K562 treated with DMSO at 1 percent for 12 hours (cell line): ENCODE results near the gene HTRA2. TPM values are rescaled to one million over a fixed set of nuclear protein-coding genes. Genes with fewer than 3 reads are reported as not detected.

Source experiments
- total RNA-seq: library from RNA; unstranded; fragments of 300-600 nt; gene quantifications from 2 replicates; pipeline ENCODE4 v1.2.3, GENCODE V29; 2022; ENCODE audit not compliant: insufficient read depth

Gene HTRA2
- total RNA-seq: 63.8 and 75.8 TPM in 2 replicates

DNA sequence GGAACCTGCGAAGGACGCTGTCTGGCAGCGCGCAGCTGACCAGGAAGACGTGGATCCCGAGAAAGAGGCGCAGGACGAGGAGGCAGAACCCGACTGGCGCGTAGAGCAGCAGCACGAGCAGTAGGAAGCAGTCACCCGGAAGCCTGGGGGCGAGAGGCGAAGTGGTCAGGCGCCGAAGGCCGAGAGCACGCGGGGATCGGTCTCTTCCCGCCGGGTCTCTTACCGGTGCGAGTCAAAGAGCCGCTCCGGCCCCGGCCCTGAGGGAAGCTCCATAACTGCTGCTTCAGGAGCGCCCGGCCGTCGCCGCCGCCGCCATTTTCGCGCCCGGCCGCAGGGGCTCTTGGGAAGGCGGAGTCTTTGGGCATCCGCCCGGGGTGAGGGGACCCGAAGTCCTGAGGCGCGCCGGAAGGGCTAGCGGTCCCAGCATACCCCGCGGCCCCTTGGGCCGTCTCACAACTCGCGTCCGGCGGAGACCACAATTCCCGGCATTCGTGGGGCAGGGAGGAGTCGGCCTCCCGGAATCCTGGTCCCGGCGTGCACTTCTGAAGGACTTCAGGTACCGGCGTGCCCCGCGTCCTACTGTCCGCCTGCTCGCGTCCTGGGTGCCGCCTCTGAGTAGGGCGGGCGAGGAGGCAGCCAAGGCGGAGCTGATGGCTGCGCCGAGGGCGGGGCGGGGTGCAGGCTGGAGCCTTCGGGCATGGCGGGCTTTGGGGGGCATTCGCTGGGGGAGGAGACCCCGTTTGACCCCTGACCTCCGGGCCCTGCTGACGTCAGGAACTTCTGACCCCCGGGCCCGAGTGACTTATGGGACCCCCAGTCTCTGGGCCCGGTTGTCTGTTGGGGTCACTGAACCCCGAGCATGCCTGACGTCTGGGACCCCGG is at the start of gene HTRA2, which contains the start of gene AUP1:
Gene HTRA2 (plus strand): TSS at position 577 of the 882 bp plus-strand sequence. CDS start 74 bp downstream, at position 651.
Gene AUP1 (minus strand): TSS at position 350 of the 882 bp plus-strand sequence. CDS start 77 bp downstream, at position 273.

GRCh38 chr2:74482801-74483674 is 46.7 kb upstream of the HTRA2 start, which contains the start of the genes CCDC142 and TTC31:
Gene CCDC142, minus strand, starts transcription at chr2:74482998. Its CDS starts 161 bp downstream, at chr2:74482837.
Gene TTC31, plus strand, starts transcription at chr2:74483081. Its CDS starts 15 bp downstream, at chr2:74483096.

GRCh38 chr2:74499267-74499939 is 30.3 kb upstream of the HTRA2 start, which contains the start of gene LBX2:
Gene LBX2, minus strand, starts transcription at chr2:74499603. Its CDS starts 66 bp downstream, at chr2:74499537.

DNA sequence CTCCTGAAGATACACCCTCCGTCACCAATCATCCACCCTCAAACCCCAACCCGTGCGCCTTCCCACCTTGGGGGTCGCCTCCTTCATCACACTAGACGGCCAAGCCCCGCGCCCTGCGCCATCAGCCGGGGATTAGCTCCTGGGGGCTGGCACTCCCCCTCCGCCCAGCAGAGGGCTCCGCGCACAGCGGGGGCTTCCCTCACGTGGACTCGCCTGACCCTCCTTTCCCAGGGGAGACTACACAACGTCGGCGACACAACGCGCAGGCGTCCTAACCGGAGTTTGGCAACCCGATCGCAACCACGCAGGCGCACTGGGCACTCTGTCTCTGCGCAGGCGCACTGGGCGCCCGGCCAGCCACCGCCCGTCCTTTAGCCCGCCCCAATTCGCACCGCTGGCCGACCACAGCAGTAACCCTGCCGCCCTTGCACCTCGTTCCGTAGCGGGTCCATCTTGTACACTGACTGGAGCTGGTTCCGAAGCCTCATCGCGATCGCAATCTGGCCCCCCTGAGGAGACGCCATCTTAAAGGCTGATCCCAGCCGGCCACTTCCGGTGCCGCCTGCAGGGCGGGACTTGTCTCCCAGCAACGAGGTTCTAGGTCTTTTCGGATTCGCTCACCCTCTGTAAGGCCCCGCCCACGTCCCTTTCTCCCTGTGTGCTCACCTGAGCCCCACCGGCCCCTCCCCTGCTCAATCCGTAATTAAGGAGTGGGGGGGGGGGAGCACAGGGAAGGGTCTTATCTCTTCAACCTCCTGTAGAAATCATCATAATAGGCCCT is 22.4 kb upstream of the HTRA2 start, which contains the start of gene PCGF1:
Gene PCGF1 (minus strand): TSS at position 551 of the 781 bp plus-strand sequence. CDS start 27 bp downstream, at position 524.

DNA sequence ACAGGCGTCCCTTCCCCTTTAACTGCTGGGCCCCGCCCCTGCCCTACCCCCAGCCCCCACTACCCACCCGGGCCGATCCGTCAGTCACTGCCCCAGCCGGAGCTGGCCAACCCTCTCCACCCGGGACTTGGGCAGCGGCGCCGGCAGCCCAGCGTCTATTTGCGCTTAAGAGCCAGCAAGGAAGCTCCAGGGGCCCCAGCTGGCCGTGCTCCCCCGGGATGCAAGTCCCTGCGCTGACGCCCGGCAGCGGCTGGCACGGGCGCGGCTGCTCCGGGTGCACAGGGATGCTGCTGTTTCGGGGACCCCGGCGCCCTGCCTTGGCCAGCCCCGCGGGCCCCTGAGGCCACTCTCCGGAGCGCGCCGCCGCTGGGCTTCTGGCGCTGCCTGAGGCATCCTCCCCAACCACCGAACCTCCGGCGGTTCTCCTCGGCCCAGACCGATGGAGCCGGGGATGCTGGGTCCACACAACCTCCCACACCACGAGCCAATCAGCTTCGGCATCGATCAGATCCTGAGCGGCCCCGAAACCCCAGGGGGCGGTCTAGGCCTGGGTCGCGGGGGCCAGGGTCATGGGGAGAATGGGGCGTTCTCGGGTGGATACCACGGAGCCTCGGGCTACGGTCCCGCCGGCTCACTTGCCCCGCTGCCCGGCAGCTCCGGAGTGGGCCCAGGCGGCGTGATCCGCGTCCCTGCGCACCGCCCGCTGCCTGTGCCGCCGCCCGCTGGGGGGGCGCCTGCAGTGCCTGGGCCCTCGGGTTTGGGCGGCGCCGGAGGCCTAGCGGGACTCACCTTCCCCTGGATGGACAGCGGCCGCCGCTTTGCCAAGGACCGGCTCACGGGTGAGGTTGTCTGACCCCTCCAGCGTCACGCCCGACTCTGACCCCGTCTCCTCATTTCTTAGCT is 15.1 kb upstream of the HTRA2 start, which contains the start of gene TLX2:
Gene TLX2 (plus strand): TSS at position 83 of the 903 bp plus-strand sequence. CDS start 357 bp downstream, at position 440.

DNA sequence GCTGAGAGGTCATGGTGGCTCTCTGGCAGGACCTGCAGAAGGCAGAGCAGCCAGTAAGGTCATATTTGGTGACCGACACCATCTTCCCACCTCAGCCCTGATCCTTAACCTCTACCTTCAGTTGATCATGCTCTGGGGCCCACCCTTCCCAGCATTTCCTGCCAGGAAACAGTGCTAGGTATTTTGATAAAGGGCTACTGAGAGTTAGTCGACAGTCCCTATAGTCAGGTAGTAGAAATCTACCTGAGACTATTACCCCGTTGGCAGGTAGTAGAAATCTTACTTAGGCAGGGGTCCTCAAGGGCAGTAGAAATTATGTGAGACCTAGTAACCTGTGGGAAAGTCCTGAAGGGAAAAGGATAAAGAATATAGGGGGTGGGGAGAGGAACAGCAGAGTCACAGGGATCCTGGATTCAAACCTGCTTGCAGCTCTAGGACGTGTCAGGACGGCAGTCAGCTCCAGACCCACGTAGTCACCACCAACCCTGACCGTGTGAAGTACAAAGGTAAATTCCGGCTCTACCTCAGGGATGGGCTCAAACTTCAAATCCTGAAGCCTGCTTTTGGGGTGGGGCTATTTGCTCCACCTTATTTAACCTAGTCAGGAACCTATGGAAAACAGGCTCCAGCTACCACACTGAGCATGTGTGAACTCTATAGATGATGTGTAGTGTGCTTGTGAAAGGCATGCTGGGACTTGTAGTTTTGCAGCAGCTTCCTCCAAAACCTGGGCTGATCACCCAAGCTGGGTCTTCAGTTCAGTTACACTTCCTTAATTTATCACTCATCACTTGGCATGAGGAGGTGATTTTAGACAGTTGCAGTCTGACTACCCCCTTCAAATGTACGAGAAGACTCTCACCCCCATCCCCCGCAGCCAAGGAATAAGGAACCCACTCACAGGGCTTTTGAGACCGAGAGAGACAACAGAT is 3.8 kb upstream of the HTRA2 start, which contains the start of gene DQX1:
Gene DQX1 (minus strand): TSS at position 515 of the 932 bp plus-strand sequence. CDS start 502 bp downstream, at position 13.

DNA sequence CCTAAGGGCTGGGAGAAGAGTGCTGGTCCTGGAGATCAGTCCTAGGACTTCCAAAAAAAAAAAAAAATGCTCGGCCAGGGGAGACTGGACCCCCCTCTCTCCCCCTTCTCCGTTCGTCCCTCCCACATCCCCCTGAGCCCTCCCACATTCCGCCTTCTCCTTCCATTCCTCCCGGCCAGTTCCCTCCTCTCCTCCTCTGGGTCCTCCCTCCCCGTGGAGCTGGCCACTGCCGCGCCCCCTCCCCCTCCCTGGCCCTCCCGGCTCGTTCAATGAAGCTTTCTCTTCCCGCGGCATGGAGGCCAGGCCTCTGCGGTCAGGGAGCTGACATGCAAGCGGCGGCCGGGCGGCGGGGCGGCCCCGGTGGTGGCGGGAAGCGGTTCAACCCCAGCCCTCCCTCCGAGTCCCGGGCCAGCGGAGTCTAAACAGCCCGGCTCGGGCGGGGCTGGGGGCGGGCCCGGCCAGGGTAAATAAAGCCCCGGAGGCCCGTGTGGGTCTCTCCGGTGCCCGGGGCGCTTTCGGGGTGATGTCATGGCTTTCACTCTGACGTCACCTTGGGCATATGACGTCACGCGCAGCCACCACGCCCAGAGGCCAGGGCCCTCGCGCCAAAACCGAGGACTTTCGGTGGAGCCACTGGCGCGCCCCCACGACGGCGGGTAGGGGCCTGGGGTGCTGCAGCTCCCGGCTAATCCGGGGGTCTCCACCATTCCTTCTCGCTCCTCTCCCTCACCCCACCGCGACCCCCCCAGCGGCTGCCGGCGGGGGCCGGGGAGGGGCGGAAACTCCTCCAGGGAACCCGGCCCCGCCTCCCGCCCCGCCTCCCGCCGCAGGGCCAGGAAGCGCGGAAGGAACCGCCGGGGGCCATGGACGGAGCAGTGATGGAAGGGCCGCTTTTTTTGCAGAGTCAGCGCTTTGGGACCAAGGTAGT is 24.4 kb downstream of the HTRA2 start, which contains the start of the genes DOK1 and LOXL3:
Gene DOK1 (plus strand): TSS at position 829 of the 928 bp plus-strand sequence. CDS start 35 bp downstream, at position 864.
Gene LOXL3 (minus strand): TSS at position 51 of the 928 bp plus-strand sequence. CDS start 1,308 bp downstream, outside the sequence.

Other genes starting within 250 kb of the HTRA2 start
- 0.54 TPM in 1 of 2 replicates, not detected in the other for gene SLC4A5, start 186.5 kb upstream of the HTRA2 start, total RNA-seq
- 37.6 and 65.9 TPM in 2 replicates for gene DCTN1, start 149.6 kb upstream of the HTRA2 start, total RNA-seq
- gene C2orf81, start 108.3 kb upstream of the HTRA2 start, total RNA-seq: 0.34 TPM in 1 of 2 replicates, not detected in the other
- 10.1 and 19.4 TPM in 2 replicates for gene WDR54, start 108.2 kb upstream of the HTRA2 start, total RNA-seq
- gene RTKN, start 88.0 kb upstream of the HTRA2 start, total RNA-seq: 5.8 and 7.7 TPM in 2 replicates
- 5.4 and 10.6 TPM in 2 replicates for gene INO80B, start 74.8 kb upstream of the HTRA2 start, total RNA-seq
- 53.6 and 54.1 TPM in 2 replicates for gene WBP1, start 71.5 kb upstream of the HTRA2 start, total RNA-seq
- 54.2 and 80.9 TPM in 2 replicates for gene MOGS, start 64.6 kb upstream of the HTRA2 start, total RNA-seq
- gene MRPL53, start 57.3 kb upstream of the HTRA2 start, total RNA-seq: 56.6 and 70.8 TPM in 2 replicates
- 4.3 and 9.0 TPM in 2 replicates for gene CCDC142, start 46.9 kb upstream of the HTRA2 start, total RNA-seq
- gene TTC31, start 46.9 kb upstream of the HTRA2 start, total RNA-seq: 8.3 and 23.7 TPM in 2 replicates
- gene LBX2, start 30.3 kb upstream of the HTRA2 start, total RNA-seq: 8.2 and 9.1 TPM in 2 replicates
- gene PCGF1, start 22.2 kb upstream of the HTRA2 start, total RNA-seq: 26.0 and 26.8 TPM in 2 replicates
- gene TLX2, start 15.5 kb upstream of the HTRA2 start, total RNA-seq: not detected in 2 replicates
- 0.90 TPM in 1 of 2 replicates, not detected in the other for gene DQX1, start 3.7 kb upstream of the HTRA2 start, total RNA-seq
- gene AUP1, start 227 bp upstream of the HTRA2 start, total RNA-seq: 125 and 158 TPM in 2 replicates
- gene LOXL3, start 24.0 kb downstream of the HTRA2 start, total RNA-seq: 0.74 TPM in 1 of 2 replicates, not detected in the other
- 39.5 and 41.0 TPM in 2 replicates for gene DOK1, start 24.8 kb downstream of the HTRA2 start, total RNA-seq
- gene M1AP, start 118.4 kb downstream of the HTRA2 start, total RNA-seq: 0.51 TPM in 1 of 2 replicates, not detected in the other
- gene SEMA4F, start 124.3 kb downstream of the HTRA2 start, total RNA-seq: 5.5 and 11.2 TPM in 2 replicates